Right lobe of liver (tissue), 6 donors: ENCODE data around the gene GABPB2. TPM values are rescaled to one million over a fixed set of nuclear protein-coding genes. Genes with fewer than 3 reads are reported as not detected.

ENCODE experiments used
- ATAC-seq, 4 donors: fragments of 200-7000 bp; cut with Tn5 transposase; one replicate each; pipeline ENCODE4 v1.9.1; 2020; ENCODE audit warnings: mild to moderate bottlenecking in 4 of 4, moderate library complexity in 4 of 4
- DNase-seq, 3 donors: peaks; one replicate each; pipeline ENCODE4 v3.0.0-alpha.2; 2020
- H3K27ac ChIP-seq, 3 donors: fragments of 200-600 bp; one replicate each; pipeline ENCODE4 v1.8.0; 2022
- H3K27me3 ChIP-seq, 2 donors: fragments of 200-600 bp; one replicate each; pipeline ENCODE4 v1.8.0; 2022
- H3K36me3 ChIP-seq, 4 donors: fragments of 200-600 bp; sonication (generic) in 1 of 4; one replicate each; pipeline versions ENCODE4 v1.5.1 to v1.8.0; 2017 to 2022; ENCODE audit warnings: control low read depth in 1 of 4
- H3K4me1 ChIP-seq, 4 donors: fragments of 200-600 bp; sonication (generic) in 1 of 4; one replicate each; pipeline versions ENCODE4 v1.5.1 to v1.8.0; 2017 to 2022; ENCODE audit warnings: control low read depth in 1 of 4
- H3K4me3 ChIP-seq, 3 donors: fragments of 200-600 bp; one replicate each; pipeline ENCODE4 v1.8.0; 2022
- H3K9me3 ChIP-seq, 4 donors: fragments of 200-600 bp; sonication (generic) in 1 of 4; one replicate each; pipeline versions ENCODE4 v1.5.1 to v1.8.0; 2017 to 2022; ENCODE audit warnings: control low read depth in 1 of 4
- CTCF ChIP-seq, 4 donors: fragments of 200-600 bp in 3 of 4; fragments of 450-650 bp in 1 of 4; IDR thresholded peaks; one replicate each; pipeline versions ENCODE4 v1.5.1 to v1.8.0; 2016 to 2022; ENCODE audit warnings: antibody characterized with exemption in 4 of 4, mild to moderate bottlenecking in 2 of 4
- POLR2A ChIP-seq: fragments of 450-650 bp; IDR thresholded peaks from one replicate; pipeline ENCODE4 v1.6.1; 2017; ENCODE audit warnings: antibody characterized with exemption, mild to moderate bottlenecking
- WGBS: methylation state at CpG from one replicate; pipeline ENCODE4 v1.1.6; 2018; ENCODE audit warnings: low coverage, low lambda C conversion rate; ENCODE audit not compliant: insufficient coverage; ENCODE audit errors: missing lambda C conversion rate; 5-methylcytosine and 5-hydroxymethylcytosine counted together
- intact Hi-C, 2 donors: fragments of 100-400 bp; cut with DNase I; formaldehyde crosslinking; loops; one replicate each; pipeline versions ENCODE4 v1.11.2 to v1.14.1; 2022
- total RNA-seq, 6 experiments: library from RNA; depleted of rRNA in 2 of 6; stranded (reverse); fragments of >200 nt in 2 of 6; fragmentation: NEBNext Ultra II Directional in 3 of 6; extraction: Animal tissue kit (Norgen Biotek cat#: 25700) in 3 of 6; gene quantifications; one replicate each; pipeline versions ENCODE4 v1.1.0 to v1.2.4, GENCODE V29; 2016 to 2023
- donor health status: DM: no; HTN: yes; CAD: no.
- donor health status: DM: no; HTN: no; CAD: no.
- donor health status: DM: no; HTN: no; CAD: no.
- donor health status: DM: no; HTN: yes; CAD: no.
- donor health status: DM: no; HTN: yes; CAD: no.

GABPB2 gene
- total RNA-seq, 6 experiments from 2014 or later = 2.0 to 6.5 (median 5.0) TPM

DNA sequence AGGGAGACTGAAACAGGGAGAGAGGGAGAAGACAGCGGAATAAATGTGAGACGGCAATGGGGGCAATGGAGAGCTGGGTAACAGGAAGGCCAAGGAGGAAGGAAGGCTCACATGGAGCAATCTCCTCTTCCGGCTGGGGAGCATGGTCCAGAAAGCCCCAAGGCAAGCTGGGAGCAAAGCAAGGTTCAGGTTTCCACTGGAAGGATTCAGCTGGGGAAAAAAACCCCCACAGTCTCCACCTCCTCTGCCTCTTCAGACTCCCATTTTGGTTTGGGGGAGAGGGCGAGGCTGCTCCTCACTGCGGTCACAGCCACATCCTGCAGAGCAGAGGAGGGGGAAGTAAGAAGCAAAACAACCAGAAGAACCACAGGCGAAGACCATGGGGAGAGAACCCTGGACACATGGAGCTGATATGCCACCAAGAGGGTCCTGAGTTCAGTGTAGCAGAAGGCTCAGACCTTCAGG lies 86.5 kb downstream of the GABPB2 start:
- H3K4me1 ChIP-seq = no peaks in the 10 kb centered on the region
- peaks cover 0 to 32% (median 17%) of the 10 kb centered on the region in 4 donors for H3K36me3 ChIP-seq
- TF ChIP-seq POLR2A (no peak), CTCF (IDR thresholded peaks at IDR 0.05) (no peak)
- H3K27me3 ChIP-seq = no peaks in the 10 kb centered on the region
- H3K4me3 ChIP-seq = peak overlapping the region; percentile 5 to 35 (median 9)
- intact Hi-C loops = loop anchor here (5.0 to 10.0 kb wide), 2 partner anchors 60 to 132 kb away; no protein-coding TSS in a partner anchor
- no peaks in the 10 kb centered on the region for H3K9me3 ChIP-seq
- ATAC-seq (peak; percentile 21 to 45 (median 36)), DNase-seq (no peak)
- 34% methylated on average over 2 of the region's 6 CpGs for WGBS
- peak overlapping the region in 2 of 3 donors; percentile 43 to 45 for H3K27ac ChIP-seq

DNA sequence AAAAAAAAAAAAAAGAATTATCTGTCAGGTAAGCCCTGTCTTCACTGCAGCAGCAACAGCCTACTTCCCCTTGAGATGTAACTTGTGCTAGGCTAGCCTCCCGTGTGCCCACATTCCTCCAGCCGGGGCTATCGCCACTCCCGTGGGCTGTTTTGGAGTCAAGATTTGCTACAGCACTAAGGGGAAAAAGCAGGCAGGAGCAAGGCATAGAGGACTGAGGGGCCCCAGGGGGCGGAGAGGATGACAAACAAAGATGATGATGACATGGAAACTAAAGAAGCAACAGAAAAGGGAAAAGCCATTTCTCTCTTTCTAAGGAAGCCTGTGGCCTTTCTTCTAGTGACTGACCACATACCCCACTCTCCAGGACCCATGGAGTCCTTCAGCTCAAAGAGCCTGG lies 87.8 kb downstream of the GABPB2 start:
- H3K4me1 ChIP-seq = no peaks in the 10 kb centered on the region
- intact Hi-C loops = loop anchor here (5.0 to 10.0 kb wide), 2 partner anchors 61 to 134 kb away; no protein-coding TSS in a partner anchor
- WGBS = 62% methylated on average over 5 of the region's 5 CpGs
- no peak for ATAC-seq
- DNase-seq = no peak
- H3K27ac ChIP-seq = no peak overlapping the region
- H3K36me3 ChIP-seq = peaks cover 0 to 32% (median 17%) of the 10 kb centered on the region in 4 donors
- H3K4me3 ChIP-seq = peak overlapping the region in 1 of 3 donors; percentile 35
- no peak for TF ChIP-seq CTCF (IDR thresholded peaks at IDR 0.05)
- no peak for TF ChIP-seq POLR2A
- H3K9me3 ChIP-seq = no peaks in the 10 kb centered on the region
- no peaks in the 10 kb centered on the region for H3K27me3 ChIP-seq

DNA sequence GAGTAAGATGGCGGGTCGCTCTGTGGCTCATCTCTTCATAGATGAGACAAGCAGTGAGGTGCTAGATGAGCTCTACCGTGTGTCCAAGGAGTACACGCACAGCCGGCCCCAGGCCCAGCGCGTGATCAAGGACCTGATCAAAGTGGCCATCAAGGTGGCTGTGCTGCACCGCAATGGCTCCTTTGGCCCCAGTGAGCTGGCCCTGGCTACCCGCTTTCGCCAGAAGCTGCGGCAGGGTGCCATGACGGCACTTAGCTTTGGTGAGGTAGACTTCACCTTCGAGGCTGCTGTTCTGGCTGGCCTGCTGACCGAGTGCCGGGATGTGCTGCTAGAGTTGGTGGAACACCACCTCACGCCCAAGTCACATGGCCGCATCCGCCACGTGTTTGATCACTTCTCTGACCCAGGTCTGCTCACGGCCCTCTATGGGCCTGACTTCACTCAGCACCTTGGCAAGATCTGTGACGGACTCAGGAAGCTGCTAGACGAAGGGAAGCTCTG lies 88.2 kb downstream of the GABPB2 start:
- no peak overlapping the region for H3K27ac ChIP-seq
- DNase-seq = no peak
- ATAC-seq = no peak
- intact Hi-C loops = loop anchor here (5.0 to 10.0 kb wide), 2 partner anchors 62 to 134 kb away; no protein-coding TSS in a partner anchor
- no peaks in the 10 kb centered on the region for H3K4me1 ChIP-seq
- no peak overlapping the region for H3K4me3 ChIP-seq
- no peaks in the 10 kb centered on the region for H3K27me3 ChIP-seq
- WGBS = 61% methylated on average over 6 of the region's 22 CpGs
- TF ChIP-seq POLR2A (no peak), CTCF (IDR thresholded peaks at IDR 0.05) (no peak)
- H3K9me3 ChIP-seq = no peaks in the 10 kb centered on the region
- peaks cover 0 to 32% (median 17%) of the 10 kb centered on the region in 4 donors for H3K36me3 ChIP-seq

- peak in 1 of 4 donors; percentile 22 for ATAC-seq
- no peak overlapping the region for H3K27ac ChIP-seq
- intact Hi-C loops = loop anchor here (5.0 to 10.0 kb wide), 2 partner anchors 62 to 135 kb away; no protein-coding TSS in a partner anchor
Observed at GRCh38 chr1:151159373-151159772, 88.8 kb downstream of the GABPB2 start.

More at GRCh38 chr1:151159373-151159772, 88.8 kb downstream of the GABPB2 start:
- DNase-seq = no peak
- no peaks in the 10 kb centered on the region for H3K27me3 ChIP-seq
- peaks cover 0 to 5% (median 2%) of the 10 kb centered on the region in 4 donors for H3K4me1 ChIP-seq
- peaks cover 0 to 32% (median 17%) of the 10 kb centered on the region in 4 donors for H3K36me3 ChIP-seq
- H3K4me3 ChIP-seq = no peak overlapping the region
- TF ChIP-seq CTCF (IDR thresholded peaks at IDR 0.05) (no peak), POLR2A (no peak)
- no peaks in the 10 kb centered on the region for H3K9me3 ChIP-seq
